Muscle layer of duodenum (tissue), 2 donors: ENCODE results near the gene NLGN1.

Experiments used
- H3K27ac ChIP-seq: one replicate; pipeline ENCODE4 v1.7.0; 2013; ENCODE audit warnings: mild to moderate bottlenecking, low read length
- H3K27me3 ChIP-seq: one replicate; pipeline ENCODE4 v1.7.0; 2013; ENCODE audit warnings: low read depth, mild to moderate bottlenecking, control low read depth, low read length
- H3K36me3 ChIP-seq, 2 donors: one replicate each; pipeline ENCODE4 v1.7.0; 2013; ENCODE audit warnings: low read length in 2 of 2, control low read depth in 1 of 2, mild to moderate bottlenecking in 1 of 2; ENCODE audit not compliant: insufficient read depth in 2 of 2, control insufficient read depth in 1 of 2
- H3K4me1 ChIP-seq, 2 donors: one replicate each; pipeline ENCODE4 v1.7.0; 2013; ENCODE audit warnings: low read length in 2 of 2, mild to moderate bottlenecking in 2 of 2, control low read depth in 1 of 2, moderate library complexity in 1 of 2; ENCODE audit not compliant: insufficient read depth in 2 of 2, control insufficient read depth in 1 of 2
- H3K4me3 ChIP-seq, 2 donors: one replicate each; pipeline ENCODE4 v1.7.0; 2013; ENCODE audit warnings: low read length in 2 of 2, low read depth in 1 of 2, mild to moderate bottlenecking in 1 of 2
- H3K9me3 ChIP-seq, 2 donors: one replicate each; pipeline ENCODE4 v1.7.0; 2013; ENCODE audit warnings: low read length in 2 of 2, control low read depth in 1 of 2, mild to moderate bottlenecking in 1 of 2; ENCODE audit not compliant: control insufficient read depth in 1 of 2
- donor health status: healthy.

Gene NLGN1

DNA sequence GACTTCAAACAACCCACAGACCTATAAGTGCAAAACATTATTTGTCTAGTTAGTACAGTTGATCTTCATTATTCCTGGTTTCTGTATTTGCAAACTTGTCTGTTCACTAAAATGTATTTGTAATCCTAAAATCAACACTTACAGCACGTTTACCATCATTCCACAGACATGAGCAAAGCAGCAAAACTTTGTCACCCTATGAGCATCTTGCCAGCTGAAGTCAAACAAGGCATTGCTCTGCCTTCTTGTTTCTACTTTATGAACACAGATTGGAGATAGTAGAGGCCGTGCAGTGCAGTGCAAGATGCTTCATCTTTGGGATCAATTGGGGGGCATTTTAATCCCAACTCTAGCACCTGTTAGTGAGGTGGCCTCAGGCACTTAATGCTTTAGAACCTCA, 202.1 kb downstream of the NLGN1 start:
- no peaks in the 10 kb centered on the region for H3K27me3 ChIP-seq
- H3K4me1 ChIP-seq: no peaks in the 10 kb centered on the region
- H3K36me3 ChIP-seq: no peaks in the 10 kb centered on the region
- no peaks in the 10 kb centered on the region for H3K9me3 ChIP-seq
- no peak overlapping the region for H3K4me3 ChIP-seq
- no peak overlapping the region for H3K27ac ChIP-seq

DNA sequence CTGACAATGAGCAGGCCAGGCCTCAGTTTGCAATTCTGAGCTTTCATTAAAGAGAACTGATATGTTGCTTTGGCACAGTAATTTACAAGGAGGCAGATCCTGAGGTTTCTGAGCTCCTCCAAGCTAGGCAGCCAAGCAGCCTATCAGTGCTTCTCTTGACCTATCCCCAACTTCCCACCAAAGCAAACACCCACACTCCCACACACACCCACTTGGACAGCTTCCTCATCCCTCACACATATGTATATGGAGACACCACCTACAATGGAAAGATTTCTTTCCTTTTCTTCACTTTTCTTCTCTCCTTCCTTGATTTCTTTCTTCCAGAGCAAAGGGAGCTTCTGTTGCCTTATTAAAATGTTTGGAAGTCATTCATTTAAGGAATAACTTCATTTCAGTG, 217.0 kb downstream of the NLGN1 start:
- no peaks in the 10 kb centered on the region for H3K27me3 ChIP-seq
- no peaks in the 10 kb centered on the region for H3K9me3 ChIP-seq
- peaks cover 0 to 9% of the 10 kb centered on the region in 2 donors for H3K4me1 ChIP-seq
- no peak overlapping the region for H3K4me3 ChIP-seq
- no peaks in the 10 kb centered on the region for H3K36me3 ChIP-seq
- H3K27ac ChIP-seq: no peak overlapping the region

DNA sequence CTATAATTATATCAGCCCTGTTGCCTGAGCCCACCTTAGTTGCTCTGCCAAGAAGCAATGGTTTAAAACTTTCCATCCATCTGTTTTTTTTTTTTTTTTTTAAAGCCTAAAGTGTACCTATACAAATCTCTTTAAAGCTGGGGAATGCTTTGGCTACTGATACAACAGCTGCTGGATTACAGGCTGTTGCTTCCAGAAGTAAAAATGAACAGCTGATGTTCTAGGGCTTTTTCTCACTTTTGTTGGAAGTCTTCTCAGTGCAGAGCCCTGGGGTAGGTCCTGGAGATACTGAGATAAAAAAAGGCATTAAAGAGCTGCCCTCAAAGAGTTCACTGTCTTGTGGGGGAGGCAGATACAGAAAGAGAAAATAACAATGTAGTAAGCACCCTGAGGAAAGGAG, 218.1 kb downstream of the NLGN1 start:
- Histone ChIP-seq H3K27me3 (no peaks in the 10 kb centered on the region), H3K36me3 (no peaks in the 10 kb centered on the region), H3K4me1 (peaks cover 0 to 9% of the 10 kb centered on the region in 2 donors), H3K4me3 (no peak overlapping the region), H3K27ac (no peak overlapping the region), H3K9me3 (no peaks in the 10 kb centered on the region)

DNA sequence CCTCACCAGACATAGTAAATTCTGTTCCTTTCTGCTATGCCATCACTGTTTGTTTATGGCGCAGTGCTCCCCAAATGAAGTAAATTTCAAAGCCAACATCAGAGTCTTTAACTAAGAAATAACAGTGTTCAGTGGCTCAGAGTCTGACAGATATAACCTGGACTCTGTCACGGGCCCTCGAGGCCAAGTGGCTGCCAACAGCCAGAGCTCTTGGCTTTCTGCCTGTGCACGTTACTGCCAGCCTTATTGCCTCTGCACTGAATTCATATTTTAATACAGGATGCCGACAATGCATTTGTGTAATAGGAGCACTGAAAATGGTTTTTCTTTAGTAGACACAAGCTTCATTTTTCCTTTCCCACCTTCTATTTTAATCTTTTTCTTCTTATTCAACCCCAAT, 219.9 kb downstream of the NLGN1 start:
- Histone ChIP-seq H3K36me3 (no peaks in the 10 kb centered on the region), H3K27me3 (no peaks in the 10 kb centered on the region), H3K4me1 (peaks cover 0 to 9% of the 10 kb centered on the region in 2 donors), H3K27ac (no peak overlapping the region), H3K4me3 (no peak overlapping the region), H3K9me3 (no peaks in the 10 kb centered on the region)

DNA sequence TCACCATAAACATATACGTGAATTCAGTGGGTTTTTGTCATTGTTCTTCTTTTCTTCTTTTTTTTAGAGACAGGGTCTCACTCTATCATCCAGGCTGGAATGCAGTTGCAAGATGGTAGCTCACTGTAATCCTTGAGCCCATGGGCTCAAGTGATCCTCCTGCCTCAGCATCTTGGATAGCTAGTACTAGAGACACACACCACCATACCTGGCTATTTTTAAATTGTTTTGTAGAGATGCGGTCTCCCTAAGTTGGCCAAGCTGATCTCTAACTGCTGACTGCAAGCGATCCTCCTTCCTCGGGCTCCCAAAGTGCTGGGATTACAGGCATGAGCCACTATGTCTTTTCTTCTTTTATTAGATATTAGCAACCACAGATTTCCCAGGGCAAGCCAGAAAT, 220.6 kb downstream of the NLGN1 start:
- H3K27me3 ChIP-seq: no peaks in the 10 kb centered on the region
- H3K36me3 ChIP-seq: no peaks in the 10 kb centered on the region
- no peaks in the 10 kb centered on the region for H3K9me3 ChIP-seq
- H3K27ac ChIP-seq: no peak overlapping the region
- peaks cover 0 to 9% of the 10 kb centered on the region in 2 donors for H3K4me1 ChIP-seq
- H3K4me3 ChIP-seq: no peak overlapping the region

DNA sequence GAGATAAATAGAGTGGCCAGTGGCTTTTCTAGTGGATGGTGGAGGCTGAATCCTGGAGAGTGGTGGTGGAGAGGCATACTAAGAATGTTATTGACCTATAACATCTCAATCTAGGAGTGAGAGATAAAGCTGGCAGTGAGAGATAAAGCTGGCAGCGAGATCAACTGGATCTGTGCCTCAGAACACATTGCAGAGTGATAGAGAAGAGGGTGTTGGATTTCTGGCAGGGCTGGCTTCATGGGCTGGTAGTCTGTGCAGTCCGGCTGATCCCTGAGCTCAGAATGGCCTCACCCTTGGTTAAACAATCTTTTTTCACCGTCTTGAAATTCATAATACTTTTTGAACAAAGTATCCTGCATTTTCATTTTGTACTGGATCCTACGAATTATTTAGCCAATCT, 221.2 kb downstream of the NLGN1 start:
- Histone ChIP-seq H3K27me3 (no peaks in the 10 kb centered on the region), H3K9me3 (no peaks in the 10 kb centered on the region), H3K4me3 (no peak overlapping the region), H3K4me1 (peaks cover 0 to 9% of the 10 kb centered on the region in 2 donors), H3K27ac (no peak overlapping the region), H3K36me3 (no peaks in the 10 kb centered on the region)

DNA sequence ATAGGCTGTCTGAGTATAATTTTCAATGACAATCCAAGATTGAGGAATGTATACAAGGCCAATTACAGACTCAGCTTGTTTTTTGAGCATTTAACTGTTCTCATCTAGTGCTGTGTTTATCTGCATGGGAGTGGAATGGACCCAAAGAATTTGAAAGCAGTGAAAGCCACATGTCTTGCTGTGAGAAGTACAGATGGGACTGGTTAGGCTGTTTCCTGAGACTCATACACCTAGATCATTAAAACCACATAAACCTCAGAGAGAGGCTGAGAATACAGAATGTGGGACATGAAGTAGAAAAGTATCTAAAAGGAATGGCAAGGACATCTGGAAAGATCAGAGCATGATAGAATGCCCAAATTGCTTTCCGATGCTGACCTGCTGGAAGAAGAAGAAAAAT, 224.6 kb downstream of the NLGN1 start:
- no peaks in the 10 kb centered on the region for H3K9me3 ChIP-seq
- no peaks in the 10 kb centered on the region for H3K36me3 ChIP-seq
- no peak overlapping the region for H3K4me3 ChIP-seq
- H3K27ac ChIP-seq: no peak overlapping the region
- peaks cover 0 to 9% of the 10 kb centered on the region in 2 donors for H3K4me1 ChIP-seq
- H3K27me3 ChIP-seq: no peaks in the 10 kb centered on the region

DNA sequence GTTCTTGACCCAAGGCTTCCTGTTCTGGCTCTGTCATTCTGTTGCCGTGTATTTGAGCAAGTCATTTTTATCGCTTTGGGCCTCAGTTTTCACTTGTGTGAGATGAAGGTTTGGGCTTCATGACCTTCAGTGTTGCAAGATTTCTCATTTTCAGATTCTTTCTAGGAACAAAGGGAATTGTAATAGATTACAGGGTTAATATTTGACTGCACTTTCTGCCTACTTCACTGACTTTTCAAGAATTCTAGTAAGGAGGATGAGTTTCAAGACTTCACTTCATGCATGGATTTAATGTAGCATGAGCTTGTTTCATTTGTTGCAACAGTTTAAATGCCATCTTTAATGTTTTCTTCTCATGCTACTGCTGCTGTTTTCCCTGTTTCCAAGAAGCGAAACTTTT, 226.5 kb downstream of the NLGN1 start:
- Histone ChIP-seq H3K9me3 (no peaks in the 10 kb centered on the region), H3K27me3 (no peaks in the 10 kb centered on the region), H3K4me3 (no peak overlapping the region), H3K27ac (no peak overlapping the region), H3K36me3 (no peaks in the 10 kb centered on the region), H3K4me1 (no peaks in the 10 kb centered on the region)

DNA sequence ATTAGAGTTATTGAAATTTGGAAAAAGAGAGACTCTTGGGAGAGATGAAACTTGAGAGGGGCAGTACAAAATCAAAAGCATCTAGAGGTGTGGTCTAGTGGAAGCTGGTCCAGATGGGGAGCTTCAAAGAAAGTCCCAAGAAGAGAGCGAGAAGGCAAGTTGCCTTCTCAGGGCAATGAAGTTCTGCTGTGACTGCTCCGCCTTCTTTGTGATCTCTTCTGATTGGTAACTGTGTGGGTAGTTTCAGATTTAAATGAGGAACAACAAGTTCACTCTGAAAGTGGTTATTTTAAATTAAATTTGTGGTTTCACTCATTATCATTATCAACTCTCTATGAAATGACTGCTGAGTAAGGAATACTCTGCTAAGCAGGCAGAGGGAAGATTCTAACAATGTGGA, 233.3 kb downstream of the NLGN1 start:
- no peak overlapping the region for H3K27ac ChIP-seq
- H3K36me3 ChIP-seq: no peaks in the 10 kb centered on the region
- H3K4me1 ChIP-seq: no peaks in the 10 kb centered on the region
- no peaks in the 10 kb centered on the region for H3K27me3 ChIP-seq
- no peaks in the 10 kb centered on the region for H3K9me3 ChIP-seq
- no peak overlapping the region for H3K4me3 ChIP-seq

DNA sequence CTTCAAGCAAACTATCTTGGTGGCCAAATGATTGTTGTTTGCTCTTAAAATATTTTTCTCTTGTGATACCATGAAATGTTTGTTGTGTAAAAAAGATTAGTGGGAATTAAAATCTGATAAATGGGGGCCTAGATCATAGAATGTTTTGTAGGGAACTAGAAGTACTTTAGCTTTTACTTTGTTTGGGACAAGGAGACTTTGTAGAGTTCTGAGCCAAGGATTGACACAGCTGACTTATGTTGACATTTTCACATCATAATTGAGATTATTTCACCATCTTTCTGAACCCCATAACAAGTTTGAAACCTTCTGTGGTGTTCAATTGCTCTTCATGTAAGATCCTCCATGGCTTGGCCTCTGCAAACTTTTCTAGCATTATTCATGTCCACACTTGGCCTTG, 235.4 kb downstream of the NLGN1 start:
- Histone ChIP-seq H3K4me3 (no peak overlapping the region), H3K27ac (no peak overlapping the region), H3K36me3 (no peaks in the 10 kb centered on the region), H3K27me3 (no peaks in the 10 kb centered on the region), H3K4me1 (no peaks in the 10 kb centered on the region), H3K9me3 (no peaks in the 10 kb centered on the region)

DNA sequence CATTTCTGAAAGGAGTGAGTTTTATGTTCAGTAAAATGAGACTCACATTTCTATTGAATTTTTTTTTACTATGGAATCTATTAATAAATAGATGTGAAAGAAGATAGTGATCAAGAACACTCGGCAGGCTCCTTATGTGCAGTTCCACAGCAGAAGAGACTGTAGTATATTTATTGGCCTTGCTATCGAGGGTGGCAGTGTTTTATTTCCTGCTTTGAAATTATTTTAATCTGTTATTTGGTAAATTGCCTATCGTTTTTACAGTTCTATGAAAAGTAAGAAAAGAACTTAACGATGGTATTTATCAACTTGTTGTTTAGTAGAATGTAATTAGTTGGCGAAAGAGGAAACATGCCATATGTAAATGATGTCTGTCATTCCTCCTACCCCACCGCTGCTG, 238.3 kb downstream of the NLGN1 start:
- Histone ChIP-seq H3K9me3 (no peaks in the 10 kb centered on the region), H3K4me1 (peaks cover 0 to 3% of the 10 kb centered on the region in 2 donors), H3K36me3 (no peaks in the 10 kb centered on the region), H3K4me3 (no peak overlapping the region), H3K27ac (no peak overlapping the region), H3K27me3 (no peaks in the 10 kb centered on the region)

DNA sequence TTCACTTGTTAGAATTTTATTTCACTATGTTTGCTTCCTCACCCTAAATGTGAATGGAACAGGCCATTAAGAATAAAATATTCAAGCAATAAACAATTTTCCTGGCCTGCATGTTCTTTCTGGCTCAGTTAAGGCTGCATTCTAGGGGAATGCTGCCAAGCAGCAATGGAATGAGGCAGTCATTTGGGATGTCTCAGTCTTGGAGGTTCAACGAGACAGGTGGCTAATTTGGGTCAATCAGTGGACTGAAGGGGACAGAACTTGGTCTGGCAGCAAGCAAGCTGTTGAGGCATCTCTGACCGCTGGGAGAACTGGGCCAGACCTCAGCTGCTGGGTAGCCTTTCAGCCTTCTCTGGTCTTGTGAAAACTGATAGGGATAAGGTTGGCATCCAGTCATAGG, 241.6 kb downstream of the NLGN1 start:
- H3K4me3 ChIP-seq: no peak overlapping the region
- peaks cover 0 to 3% of the 10 kb centered on the region in 2 donors for H3K4me1 ChIP-seq
- H3K27ac ChIP-seq: no peak overlapping the region
- no peaks in the 10 kb centered on the region for H3K36me3 ChIP-seq
- H3K9me3 ChIP-seq: no peaks in the 10 kb centered on the region
- H3K27me3 ChIP-seq: no peaks in the 10 kb centered on the region
